ENCODE results near the gene TANC1. TPM values are rescaled to one million over a fixed set of nuclear protein-coding genes. Genes with fewer than 3 reads are reported as not detected.

The TANC1 gene
- polyA plus RNA-seq, 1 donor from 2014 or later = 0.37 TPM

DNA sequence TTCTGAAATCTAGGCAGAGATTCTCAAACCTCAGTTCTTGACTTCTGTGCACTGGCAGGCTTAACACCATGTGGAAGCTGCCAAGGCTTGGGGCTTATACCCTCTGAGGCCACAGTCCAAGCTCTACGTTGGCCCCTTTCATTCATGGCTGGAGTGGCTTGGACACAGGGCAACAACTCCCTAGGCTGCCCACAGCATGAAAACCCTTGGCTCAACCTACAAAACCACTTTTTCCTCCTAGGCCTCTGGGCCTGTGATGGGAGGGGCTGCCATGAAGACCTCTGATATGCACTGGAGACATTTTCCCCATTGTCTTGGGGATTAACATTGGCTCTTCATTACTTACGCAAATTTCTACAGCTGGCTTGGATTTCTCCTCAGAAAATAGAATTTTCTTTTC is 46.7 kb downstream of the TANC1 start:
- no peak overlapping the region for H3K9ac ChIP-seq (ENCODE audit: low read length)
- no peak overlapping the region for H3K27ac ChIP-seq (ENCODE audit: low read length)
- no peaks in the 10 kb centered on the region for H4K20me1 ChIP-seq (ENCODE audit: insufficient read depth)
- TF ChIP-seq RAD21 (conservative IDR thresholded peaks at IDR 0.05) (no peak), TAF1 (IDR thresholded peaks at IDR 0.05; ENCODE audit: low read depth) (no peak), MXI1 (conservative IDR thresholded peaks at IDR 0.05; ENCODE audit: poor library complexity, severe bottlenecking) (no peak), POLR2AphosphoS5 (IDR thresholded peaks at IDR 0.05) (no peak)
- H3K79me2 ChIP-seq (replicated peaks; ENCODE audit: insufficient read depth, low read length) = no peaks in the 10 kb centered on the region
- H3K27me3 ChIP-seq (ENCODE audit: insufficient read depth, low read depth, low read length) = no peaks in the 10 kb centered on the region
- H3K9me2 ChIP-seq (ENCODE audit: insufficient read depth, low read length) = no peaks in the 10 kb centered on the region
- no peak overlapping the region for H2AFZ ChIP-seq (ENCODE audit: low read depth, low read length)
- H3K4me3 ChIP-seq (ENCODE audit: low read length) = no peak overlapping the region
- H3K36me3 ChIP-seq (ENCODE audit: insufficient read depth, low read length) = no peaks in the 10 kb centered on the region
- no peak overlapping the region for H3K4me2 ChIP-seq (ENCODE audit: low read length)
- H3K9me3 ChIP-seq (ENCODE audit: low read length) = peaks cover 2% of the 10 kb centered on the region
- no peaks in the 10 kb centered on the region for H3F3A ChIP-seq (ENCODE audit: insufficient read depth, low read length, poor library complexity, severe bottlenecking)

DNA sequence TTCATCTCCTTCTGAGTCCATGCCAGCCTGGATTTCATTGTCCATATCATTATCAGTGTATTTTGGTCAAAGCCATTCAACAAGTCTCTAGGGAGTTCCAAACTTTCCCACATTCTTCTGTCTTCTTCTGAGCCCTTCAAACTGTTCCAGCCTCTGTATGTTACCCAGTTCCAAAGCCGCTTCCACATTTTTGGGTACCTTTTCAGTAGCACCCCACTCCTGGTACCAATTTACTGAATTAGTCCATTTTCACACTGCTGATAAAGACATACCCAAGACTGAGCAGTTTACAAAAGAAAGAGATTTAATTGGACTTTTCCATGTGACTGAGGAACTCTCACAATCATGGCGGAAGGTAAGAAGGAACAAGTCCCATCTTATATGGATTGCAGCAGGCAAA is 47.4 kb downstream of the TANC1 start:
- peaks cover 2% of the 10 kb centered on the region for H3K9me3 ChIP-seq (ENCODE audit: low read length)
- H3K9me2 ChIP-seq (ENCODE audit: insufficient read depth, low read length) = no peaks in the 10 kb centered on the region
- H3K9ac ChIP-seq (ENCODE audit: low read length) = no peak overlapping the region
- no peaks in the 10 kb centered on the region for H3K36me3 ChIP-seq (ENCODE audit: insufficient read depth, low read length)
- no peak overlapping the region for H3K27ac ChIP-seq (ENCODE audit: low read length)
- H3K4me2 ChIP-seq (ENCODE audit: low read length) = no peak overlapping the region
- no peak overlapping the region for H3K4me3 ChIP-seq (ENCODE audit: low read length)
- no peaks in the 10 kb centered on the region for H3F3A ChIP-seq (ENCODE audit: insufficient read depth, low read length, poor library complexity, severe bottlenecking)
- no peaks in the 10 kb centered on the region for H4K20me1 ChIP-seq (ENCODE audit: insufficient read depth)
- no peak overlapping the region for H2AFZ ChIP-seq (ENCODE audit: low read depth, low read length)
- TF ChIP-seq EZH2 (IDR thresholded peaks at IDR 0.05; ENCODE audit: borderline replicate concordance, insufficient read depth, low read length, poor library complexity, severe bottlenecking) (no peak), TAF1 (IDR thresholded peaks at IDR 0.05; ENCODE audit: low read depth) (no peak)
- no peaks in the 10 kb centered on the region for H3K79me2 ChIP-seq (replicated peaks; ENCODE audit: insufficient read depth, low read length)
- no peaks in the 10 kb centered on the region for H3K27me3 ChIP-seq (ENCODE audit: insufficient read depth, low read depth, low read length)

DNA sequence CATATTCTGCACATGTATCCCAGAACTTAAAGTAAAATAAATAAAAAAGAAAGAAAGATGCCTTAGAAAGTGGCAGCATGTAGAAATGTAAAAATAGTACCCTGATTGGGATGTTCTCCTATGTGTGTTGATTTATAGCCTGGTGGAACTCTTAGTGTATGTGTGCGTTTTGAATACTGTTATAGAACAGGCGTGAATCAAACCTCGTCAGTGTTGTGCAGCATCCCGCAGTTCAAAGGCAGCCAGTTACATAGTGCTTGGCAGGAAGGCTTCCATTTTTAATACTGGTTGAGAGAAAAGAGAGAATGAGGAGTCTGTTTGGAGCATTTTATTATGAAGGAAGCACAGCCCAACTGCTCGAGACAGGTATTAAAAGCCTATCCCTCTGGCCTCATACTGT is 49.4 kb downstream of the TANC1 start:
- Histone ChIP-seq H3K27ac (ENCODE audit: low read length) (no peak overlapping the region), H3K9me3 (ENCODE audit: low read length) (peaks cover 2% of the 10 kb centered on the region), H4K20me1 (ENCODE audit: insufficient read depth) (no peaks in the 10 kb centered on the region), H3K9ac (ENCODE audit: low read length) (no peak overlapping the region), H2AFZ (ENCODE audit: low read depth, low read length) (no peak overlapping the region), H3K9me2 (ENCODE audit: insufficient read depth, low read length) (no peaks in the 10 kb centered on the region), H3F3A (ENCODE audit: insufficient read depth, low read length, poor library complexity, severe bottlenecking) (no peaks in the 10 kb centered on the region), H3K79me2 (replicated peaks; ENCODE audit: insufficient read depth, low read length) (no peaks in the 10 kb centered on the region), H3K4me3 (ENCODE audit: low read length) (no peak overlapping the region), H3K4me2 (ENCODE audit: low read length) (no peak overlapping the region), H3K36me3 (ENCODE audit: insufficient read depth, low read length) (no peaks in the 10 kb centered on the region), H3K27me3 (ENCODE audit: insufficient read depth, low read depth, low read length) (no peaks in the 10 kb centered on the region)
- TF ChIP-seq EP300 (conservative IDR thresholded peaks at IDR 0.05; ENCODE audit: poor library complexity, severe bottlenecking) (no peak), MXI1 (conservative IDR thresholded peaks at IDR 0.05; ENCODE audit: poor library complexity, severe bottlenecking) (no peak), RAD21 (conservative IDR thresholded peaks at IDR 0.05) (no peak), POLR2AphosphoS5 (IDR thresholded peaks at IDR 0.05) (no peak), EZH2 (IDR thresholded peaks at IDR 0.05; ENCODE audit: borderline replicate concordance, insufficient read depth, low read length, poor library complexity, severe bottlenecking) (no peak), TAF1 (IDR thresholded peaks at IDR 0.05; ENCODE audit: low read depth) (no peak), SMC3 (conservative IDR thresholded peaks at IDR 0.05; ENCODE audit: poor library complexity) (no peak)
- TF ChIP-seq, protein P1, sequence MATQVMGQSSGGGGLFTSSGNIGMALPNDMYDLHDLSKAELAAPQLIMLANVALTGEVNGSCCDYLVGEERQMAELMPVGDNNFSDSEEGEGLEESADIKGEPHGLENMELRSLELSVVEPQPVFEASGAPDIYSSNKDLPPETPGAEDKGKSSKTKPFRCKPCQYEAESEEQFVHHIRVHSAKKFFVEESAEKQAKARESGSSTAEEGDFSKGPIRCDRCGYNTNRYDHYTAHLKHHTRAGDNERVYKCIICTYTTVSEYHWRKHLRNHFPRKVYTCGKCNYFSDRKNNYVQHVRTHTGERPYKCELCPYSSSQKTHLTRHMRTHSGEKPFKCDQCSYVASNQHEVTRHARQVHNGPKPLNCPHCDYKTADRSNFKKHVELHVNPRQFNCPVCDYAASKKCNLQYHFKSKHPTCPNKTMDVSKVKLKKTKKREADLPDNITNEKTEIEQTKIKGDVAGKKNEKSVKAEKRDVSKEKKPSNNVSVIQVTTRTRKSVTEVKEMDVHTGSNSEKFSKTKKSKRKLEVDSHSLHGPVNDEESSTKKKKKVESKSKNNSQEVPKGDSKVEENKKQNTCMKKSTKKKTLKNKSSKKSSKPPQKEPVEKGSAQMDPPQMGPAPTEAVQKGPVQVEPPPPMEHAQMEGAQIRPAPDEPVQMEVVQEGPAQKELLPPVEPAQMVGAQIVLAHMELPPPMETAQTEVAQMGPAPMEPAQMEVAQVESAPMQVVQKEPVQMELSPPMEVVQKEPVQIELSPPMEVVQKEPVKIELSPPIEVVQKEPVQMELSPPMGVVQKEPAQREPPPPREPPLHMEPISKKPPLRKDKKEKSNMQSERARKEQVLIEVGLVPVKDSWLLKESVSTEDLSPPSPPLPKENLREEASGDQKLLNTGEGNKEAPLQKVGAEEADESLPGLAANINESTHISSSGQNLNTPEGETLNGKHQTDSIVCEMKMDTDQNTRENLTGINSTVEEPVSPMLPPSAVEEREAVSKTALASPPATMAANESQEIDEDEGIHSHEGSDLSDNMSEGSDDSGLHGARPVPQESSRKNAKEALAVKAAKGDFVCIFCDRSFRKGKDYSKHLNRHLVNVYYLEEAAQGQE (IDR thresholded peaks at IDR 0.05; ENCODE audit: borderline replicate concordance) = no peak
- TF ChIP-seq, protein P2, sequence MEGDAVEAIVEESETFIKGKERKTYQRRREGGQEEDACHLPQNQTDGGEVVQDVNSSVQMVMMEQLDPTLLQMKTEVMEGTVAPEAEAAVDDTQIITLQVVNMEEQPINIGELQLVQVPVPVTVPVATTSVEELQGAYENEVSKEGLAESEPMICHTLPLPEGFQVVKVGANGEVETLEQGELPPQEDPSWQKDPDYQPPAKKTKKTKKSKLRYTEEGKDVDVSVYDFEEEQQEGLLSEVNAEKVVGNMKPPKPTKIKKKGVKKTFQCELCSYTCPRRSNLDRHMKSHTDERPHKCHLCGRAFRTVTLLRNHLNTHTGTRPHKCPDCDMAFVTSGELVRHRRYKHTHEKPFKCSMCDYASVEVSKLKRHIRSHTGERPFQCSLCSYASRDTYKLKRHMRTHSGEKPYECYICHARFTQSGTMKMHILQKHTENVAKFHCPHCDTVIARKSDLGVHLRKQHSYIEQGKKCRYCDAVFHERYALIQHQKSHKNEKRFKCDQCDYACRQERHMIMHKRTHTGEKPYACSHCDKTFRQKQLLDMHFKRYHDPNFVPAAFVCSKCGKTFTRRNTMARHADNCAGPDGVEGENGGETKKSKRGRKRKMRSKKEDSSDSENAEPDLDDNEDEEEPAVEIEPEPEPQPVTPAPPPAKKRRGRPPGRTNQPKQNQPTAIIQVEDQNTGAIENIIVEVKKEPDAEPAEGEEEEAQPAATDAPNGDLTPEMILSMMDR (IDR thresholded peaks at IDR 0.05; ENCODE audit: poor library complexity, severe bottlenecking) = no peak

All from neural cell (in vitro differentiated cells).